Endometrium (tissue), 2 donors: ENCODE measurements around the gene RGS12.

Experiments used
- FAIRE-seq: peaks from 2 replicates; lab custom pipeline; 2012; peaks lifted over from hg19 to GRCh38; lab: Jason Lieb, UNC
- donor health status: control.
- donor health status: control.

RGS12 gene, protein sequence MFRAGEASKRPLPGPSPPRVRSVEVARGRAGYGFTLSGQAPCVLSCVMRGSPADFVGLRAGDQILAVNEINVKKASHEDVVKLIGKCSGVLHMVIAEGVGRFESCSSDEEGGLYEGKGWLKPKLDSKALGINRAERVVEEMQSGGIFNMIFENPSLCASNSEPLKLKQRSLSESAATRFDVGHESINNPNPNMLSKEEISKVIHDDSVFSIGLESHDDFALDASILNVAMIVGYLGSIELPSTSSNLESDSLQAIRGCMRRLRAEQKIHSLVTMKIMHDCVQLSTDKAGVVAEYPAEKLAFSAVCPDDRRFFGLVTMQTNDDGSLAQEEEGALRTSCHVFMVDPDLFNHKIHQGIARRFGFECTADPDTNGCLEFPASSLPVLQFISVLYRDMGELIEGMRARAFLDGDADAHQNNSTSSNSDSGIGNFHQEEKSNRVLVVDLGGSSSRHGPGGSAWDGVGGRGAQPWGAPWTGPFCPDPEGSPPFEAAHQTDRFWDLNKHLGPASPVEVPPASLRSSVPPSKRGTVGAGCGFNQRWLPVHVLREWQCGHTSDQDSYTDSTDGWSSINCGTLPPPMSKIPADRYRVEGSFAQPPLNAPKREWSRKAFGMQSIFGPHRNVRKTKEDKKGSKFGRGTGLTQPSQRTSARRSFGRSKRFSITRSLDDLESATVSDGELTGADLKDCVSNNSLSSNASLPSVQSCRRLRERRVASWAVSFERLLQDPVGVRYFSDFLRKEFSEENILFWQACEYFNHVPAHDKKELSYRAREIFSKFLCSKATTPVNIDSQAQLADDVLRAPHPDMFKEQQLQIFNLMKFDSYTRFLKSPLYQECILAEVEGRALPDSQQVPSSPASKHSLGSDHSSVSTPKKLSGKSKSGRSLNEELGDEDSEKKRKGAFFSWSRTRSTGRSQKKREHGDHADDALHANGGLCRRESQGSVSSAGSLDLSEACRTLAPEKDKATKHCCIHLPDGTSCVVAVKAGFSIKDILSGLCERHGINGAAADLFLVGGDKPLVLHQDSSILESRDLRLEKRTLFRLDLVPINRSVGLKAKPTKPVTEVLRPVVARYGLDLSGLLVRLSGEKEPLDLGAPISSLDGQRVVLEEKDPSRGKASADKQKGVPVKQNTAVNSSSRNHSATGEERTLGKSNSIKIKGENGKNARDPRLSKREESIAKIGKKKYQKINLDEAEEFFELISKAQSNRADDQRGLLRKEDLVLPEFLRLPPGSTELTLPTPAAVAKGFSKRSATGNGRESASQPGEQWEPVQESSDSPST (N-terminal part only)

GRCh38 chr4:3292571-3293400 lies at the start of gene RGS12:
Gene RGS12 (plus strand): TSS chr4:3293021. CDS start chr4:3316171, 23,150 bp downstream.
- FAIRE-seq, result no peak

- FAIRE-seq, result no peak
Observed at GRCh38 chr4:3243136-3243780, 49.6 kb upstream of the RGS12 start.

- no peak for FAIRE-seq
Observed at GRCh38 chr4:3244002-3244401, 48.8 kb upstream of the RGS12 start.

- FAIRE-seq, result no peak
Observed at GRCh38 chr4:3244747-3245146, 48.1 kb upstream of the RGS12 start.

GRCh38 chr4:3245676-3246075 lies 47.1 kb upstream of the RGS12 start:
- FAIRE-seq, result no peak

DNA sequence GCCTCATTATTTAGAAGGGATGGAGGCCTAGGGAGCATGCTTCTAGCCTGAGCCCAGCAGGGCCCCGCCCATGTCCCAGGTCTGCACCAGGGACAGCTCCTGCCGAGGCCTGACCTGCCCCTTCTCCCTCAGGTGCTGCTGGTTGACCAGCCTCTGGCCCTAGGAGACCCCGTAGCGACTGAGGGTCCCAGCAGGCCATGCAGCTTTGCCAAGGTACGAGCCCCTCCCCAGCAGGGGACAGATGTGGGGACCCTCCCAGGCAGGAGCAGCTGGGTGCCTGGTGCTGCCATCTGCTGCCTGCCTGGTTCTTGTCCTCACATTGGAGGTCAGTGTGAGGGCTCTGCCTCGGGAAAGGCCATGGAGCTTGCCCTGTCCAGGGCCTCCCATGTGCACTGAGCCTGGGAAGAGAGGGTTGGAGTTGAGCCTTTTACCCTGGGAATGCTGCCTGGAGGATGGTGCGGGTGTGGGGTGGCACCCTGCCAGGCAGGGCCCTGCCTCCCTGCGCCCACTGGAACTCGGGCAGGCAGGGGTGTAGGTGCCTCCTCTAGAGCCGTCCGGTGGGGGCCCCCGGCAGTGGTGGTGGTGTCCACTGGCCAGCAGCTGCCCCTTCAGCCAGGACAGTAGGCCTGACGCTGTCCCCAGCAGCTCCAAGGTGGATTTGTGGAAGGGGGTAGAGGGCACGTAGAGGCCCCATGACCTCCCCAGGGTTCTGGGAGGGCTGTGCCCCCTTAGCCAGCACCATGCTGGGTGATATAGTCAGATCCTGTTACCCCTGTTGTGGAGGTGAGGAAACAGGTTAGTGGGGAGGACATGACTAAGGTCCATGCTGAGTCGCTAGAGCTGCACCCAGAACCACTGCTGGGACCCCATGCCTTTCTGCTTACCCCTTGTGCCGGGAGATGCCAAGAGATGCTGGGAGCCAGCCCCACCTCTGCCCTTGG lies 46.1 kb upstream of the RGS12 start:
- no peak for FAIRE-seq

GRCh38 chr4:3247399-3248177 lies 45.2 kb upstream of the RGS12 start:
- no peak for FAIRE-seq

DNA sequence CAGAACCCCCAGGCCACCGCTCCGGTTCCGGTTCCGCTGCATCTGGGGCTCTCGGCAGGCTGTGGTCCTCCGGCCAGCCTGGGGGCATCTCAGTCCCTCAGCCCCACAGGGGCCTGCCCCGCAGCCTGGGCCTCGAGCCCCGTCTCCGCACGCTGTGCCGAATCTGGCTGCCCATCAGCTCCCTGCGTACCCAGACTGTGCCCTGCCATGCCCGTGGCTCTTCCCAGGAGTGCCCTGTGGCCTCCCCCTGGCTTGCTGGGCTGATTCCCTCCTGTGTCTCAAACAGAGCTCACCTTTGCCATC lies 44.7 kb upstream of the RGS12 start:
- FAIRE-seq, result no peak

- FAIRE-seq, result no peak
Observed at GRCh38 chr4:3248811-3249661, 43.8 kb upstream of the RGS12 start, which contains the start of gene MSANTD1. Gene MSANTD1 (plus strand): TSS chr4:3249159. CDS start chr4:3249223, 64 bp downstream.

GRCh38 chr4:3249711-3250437 lies 42.9 kb upstream of the RGS12 start:
- FAIRE-seq, result no peak

GRCh38 chr4:3250438-3250955 lies 42.3 kb upstream of the RGS12 start:
- FAIRE-seq, result no peak

DNA sequence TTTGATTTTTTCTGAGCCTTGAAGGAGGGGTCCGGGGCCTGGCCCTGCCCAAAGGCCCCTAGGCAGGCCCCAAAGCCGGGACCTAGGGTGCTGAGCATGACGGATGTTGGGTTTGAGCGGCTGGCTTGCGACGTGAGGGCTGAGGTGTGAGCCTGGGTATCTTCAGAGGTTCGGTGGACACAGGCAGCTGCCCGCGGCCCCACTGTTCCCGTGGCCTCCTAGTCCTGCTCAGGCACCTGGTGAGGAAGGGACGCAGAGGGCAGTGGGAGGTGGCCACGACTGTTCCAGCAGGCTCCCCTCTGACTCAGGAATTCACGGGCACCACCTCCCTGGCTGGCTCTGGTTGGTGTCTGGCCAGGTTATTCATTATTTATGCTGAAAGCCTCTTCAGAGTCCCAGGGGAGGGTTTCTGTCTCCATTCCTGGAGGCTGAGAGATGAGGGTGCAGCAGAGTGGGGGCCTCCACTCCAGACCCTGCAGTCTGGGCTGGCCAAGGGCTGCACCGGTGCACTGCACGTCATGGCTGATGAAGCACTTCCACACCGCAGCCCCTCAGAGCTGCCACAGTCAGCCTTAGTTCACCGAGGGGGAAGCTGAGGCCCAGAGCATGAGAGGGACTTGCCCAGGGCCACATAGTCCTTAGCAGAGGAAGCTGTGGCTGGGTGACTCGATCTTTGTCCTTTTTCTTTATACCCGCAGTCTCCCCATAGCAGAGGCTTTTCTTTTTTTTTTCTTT lies 41.7 kb upstream of the RGS12 start:
- FAIRE-seq, result no peak

GRCh38 chr4:3251691-3252479 lies 40.9 kb upstream of the RGS12 start:
- no peak for FAIRE-seq

GRCh38 chr4:3252480-3252828 lies 40.4 kb upstream of the RGS12 start:
- FAIRE-seq, result no peak

DNA sequence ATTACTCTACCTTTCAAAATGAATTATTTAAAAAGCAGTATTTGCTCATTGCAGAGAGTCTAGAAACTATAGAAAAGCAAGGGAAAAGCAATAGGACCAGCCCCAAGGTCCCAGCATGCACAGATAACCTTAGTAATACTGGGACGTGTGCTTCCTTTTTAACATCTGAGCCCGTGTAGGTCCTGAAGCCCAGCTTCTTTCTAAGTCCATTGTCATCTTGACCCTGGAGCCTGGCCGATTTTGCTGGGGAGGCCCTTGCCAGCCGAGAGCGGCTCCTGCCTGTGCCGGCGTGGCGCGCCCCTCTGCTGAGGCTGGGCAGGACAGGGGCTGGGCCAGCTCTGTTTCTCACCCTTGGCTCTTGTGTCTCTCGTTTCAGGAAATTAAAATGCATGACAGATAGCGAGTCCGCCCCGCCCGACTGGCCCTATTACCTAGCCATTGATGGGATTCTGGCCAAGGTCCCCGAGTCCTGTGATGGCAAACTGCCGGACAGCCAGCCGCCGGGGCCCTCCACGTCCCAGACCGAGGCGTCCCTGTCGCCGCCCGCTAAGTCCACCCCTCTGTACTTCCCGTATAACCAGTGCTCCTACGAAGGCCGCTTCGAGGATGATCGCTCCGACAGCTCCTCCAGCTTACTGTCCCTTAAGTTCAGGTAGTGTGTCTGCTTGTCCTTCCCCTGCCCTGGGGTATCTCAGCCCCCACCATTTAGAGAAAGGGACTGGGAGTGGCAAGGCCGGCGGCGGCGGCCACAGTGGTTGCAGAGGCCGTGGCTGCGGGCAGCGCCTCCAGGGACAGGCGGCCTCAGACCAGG lies 39.8 kb upstream of the RGS12 start:
- no peak for FAIRE-seq
